GM19397 (cell line): ENCODE data around the gene ZNF774.
A peak's percentile ranks its signal among the peaks of the same experiment; 100 is the strongest.
"Not testable (repeated sequence)": the region's sequence is repeated elsewhere in the genome, so short reads cannot be mapped to it uniquely, and the experiment has no call there.

Experiments
- ATAC-seq: cut with Tn5 transposase; IDR thresholded peaks from one replicate; pipeline ENCODE4 v1.9.1; 2021; ENCODE audit warnings: mild to moderate bottlenecking, moderate library complexity; ENCODE audit not compliant: unreplicated experiment

The ZNF774 gene

GRCh38 chr15:90388462-90389380 is 36.6 kb downstream of the ZNF774 start:
- peak; percentile 42 for ATAC-seq

DNA sequence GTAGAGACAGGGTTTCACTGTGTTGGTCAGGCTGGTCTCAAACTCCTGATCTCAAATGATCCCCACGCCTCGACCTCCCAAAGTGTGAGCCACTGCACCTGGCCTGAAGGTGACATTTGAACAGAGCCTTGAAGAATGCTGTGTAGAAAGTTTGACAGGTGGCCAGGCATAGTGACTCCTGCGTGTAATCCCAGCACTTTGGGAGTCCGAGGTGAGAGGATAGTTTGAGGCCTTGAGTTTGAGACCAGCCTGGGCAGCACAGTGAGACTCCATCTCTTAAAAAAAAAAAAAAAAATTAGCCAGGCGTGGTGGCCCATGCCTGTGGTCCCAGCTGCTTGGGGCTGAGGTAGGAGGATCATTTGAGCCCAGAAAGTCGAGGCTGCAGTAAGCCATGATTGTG is 37.4 kb downstream of the ZNF774 start:
- no peak for ATAC-seq

- ATAC-seq = no peak
Measured at GRCh38 chr15:90393040-90393439, 41.0 kb downstream of the ZNF774 start.

DNA sequence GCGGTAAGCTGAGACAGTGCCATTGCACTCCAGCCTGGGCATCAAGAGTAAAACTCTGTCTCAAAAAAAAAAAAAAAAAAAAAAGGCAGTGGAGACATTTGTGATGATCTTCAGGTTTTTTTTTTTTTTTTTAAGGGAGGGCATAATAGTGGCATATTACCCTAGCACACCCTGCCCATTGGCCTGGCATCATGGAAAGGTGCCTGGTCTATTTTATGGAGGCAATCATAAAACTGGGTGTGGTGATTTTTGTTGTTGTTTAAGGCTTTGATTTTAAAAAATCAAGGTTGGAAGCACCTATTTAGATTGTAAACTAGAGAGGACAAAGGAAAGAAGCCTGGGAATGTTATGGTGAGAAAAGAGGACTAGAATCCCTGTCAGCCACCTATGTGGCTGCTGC is 42.0 kb downstream of the ZNF774 start:
- ATAC-seq = no peak

DNA sequence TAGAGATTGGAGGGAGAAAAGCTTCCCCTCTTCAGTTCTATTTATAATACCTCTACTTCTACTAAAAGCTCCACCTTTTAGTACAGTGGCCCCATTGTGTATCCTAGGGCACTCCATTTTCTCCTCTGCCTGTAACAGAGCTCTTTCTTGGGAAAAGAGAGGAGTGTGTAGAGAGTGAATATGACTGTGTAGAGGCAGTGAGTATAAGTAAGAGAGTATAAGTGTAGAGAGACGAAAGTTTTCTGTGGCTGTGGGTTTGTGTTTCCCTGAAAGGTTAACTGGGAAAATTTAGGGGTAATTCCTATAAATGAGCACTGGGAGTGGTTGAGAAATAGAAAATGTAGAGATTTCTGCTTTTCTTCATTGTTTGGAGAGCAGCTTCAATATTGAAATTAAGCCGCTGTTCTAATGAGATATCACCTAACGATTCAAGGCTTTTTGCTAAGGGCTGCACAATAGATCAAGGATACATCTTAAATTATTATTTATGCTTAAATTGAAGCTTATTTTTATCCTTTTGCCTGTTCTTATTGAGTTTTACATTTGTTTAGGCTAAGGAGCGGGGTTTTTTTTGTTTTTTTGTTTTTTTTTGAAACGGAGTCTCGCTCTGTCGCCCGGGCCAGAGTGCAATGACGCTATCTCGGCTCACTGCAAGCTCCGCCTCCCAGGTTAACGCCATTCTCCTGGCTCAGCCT is 42.8 kb downstream of the ZNF774 start:
- ATAC-seq = no peak

DNA sequence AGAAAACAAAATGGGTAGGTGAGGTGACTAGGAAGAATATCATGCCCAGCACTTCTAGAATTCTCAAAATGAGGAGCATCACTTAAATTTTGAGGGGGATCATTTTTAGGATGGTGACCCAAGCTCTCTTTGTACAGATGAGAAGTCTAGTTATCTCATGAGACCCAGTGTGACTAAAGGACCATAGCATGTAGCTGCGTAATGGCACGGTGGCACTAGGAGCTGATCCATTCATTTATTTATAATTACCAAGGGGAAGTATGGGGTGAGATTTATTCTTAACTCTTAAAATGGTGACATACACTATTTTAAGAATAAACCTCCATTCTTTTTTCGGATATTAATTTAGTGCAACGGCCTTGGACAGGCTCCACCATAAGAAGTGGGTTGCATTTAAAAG is 44.2 kb downstream of the ZNF774 start:
- no peak for ATAC-seq

GRCh38 chr15:90400005-90400758 is 48.1 kb downstream of the ZNF774 start:
- no peak for ATAC-seq

GRCh38 chr15:90400759-90401314 is 48.8 kb downstream of the ZNF774 start:
- ATAC-seq = peak; percentile 97

GRCh38 chr15:90401495-90401894 is 49.4 kb downstream of the ZNF774 start:
- ATAC-seq = no peak

DNA sequence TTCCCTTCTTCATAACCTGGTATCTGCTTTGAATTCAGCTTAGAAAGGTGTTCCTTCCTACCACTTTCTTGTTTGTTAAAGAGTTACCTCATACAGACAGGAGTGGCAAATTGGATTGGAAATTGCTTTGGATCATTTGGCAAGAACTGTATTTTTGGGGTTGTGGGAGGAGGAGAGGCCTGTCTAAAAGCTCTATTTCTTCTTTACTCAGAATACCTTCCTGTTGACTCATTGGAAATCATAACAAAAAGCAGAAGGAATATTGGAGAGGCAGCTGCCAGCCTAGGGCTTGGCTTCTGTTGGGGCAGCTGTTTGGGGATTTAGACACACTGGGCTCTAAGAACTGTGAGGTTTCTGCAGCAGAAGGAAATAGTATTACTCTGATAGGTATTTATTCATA is 50.1 kb downstream of the ZNF774 start:
- ATAC-seq = no peak

DNA sequence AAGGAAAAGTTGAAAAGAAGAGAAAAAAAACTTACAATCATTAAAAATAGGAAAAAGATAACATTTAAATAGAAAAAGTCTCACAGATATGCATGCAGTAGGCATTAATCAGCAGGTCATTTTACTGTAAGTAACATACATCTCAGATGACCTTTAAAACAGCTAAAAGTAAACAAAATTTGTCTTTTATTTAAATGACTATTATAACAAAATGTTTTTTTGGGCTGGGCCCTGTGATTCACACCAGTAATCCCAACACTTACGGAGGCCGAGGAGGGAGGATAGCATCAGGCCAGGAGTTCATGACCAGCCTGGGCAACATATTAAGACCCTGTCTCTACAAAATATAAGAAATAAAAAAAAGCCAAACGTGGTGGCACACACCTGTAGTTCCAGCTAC is 50.7 kb downstream of the ZNF774 start:
- ATAC-seq = no peak

GRCh38 chr15:90405055-90405607 is 53.0 kb downstream of the ZNF774 start:
- ATAC-seq = no peak

DNA sequence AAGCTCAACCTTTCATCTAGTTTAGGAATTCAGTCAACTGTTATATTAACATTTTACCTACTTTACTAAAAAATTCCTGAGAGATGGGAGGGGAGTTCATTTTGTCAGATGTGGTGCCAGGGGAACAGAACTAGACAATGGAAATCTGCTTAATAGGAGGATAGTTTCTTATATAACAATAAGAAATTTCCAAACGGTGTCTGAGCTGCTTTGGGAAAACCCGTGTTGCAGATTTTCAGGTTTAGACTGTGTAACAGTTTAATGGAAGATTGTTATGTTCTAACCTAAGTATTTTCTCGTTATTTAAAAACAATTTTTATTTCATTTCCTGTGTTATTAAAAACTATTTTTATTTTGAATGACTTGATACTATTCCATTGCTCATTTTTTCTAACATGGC is 55.3 kb downstream of the ZNF774 start:
- no peak for ATAC-seq

DNA sequence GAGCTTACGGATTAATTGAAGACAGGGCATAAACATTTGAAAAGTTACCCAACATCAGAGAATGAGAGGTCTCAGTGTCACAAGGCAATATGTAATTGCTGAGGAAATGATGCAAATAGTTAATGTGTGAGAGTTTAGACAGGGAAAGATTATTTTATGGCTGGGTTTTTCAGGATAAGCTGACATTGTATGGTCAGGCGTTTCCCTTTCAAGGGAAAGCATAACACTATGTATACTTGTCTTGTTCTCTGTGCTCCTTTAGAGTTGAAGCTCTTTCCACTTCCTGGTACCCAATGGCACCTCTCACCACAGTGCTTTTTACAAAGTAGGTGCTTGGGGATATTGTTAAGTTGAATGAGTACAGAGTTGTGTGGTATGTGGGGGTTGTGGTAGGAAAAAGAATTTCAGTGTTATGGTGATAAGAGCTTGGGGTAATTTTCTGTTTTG is 55.8 kb downstream of the ZNF774 start:
- no peak for ATAC-seq

DNA sequence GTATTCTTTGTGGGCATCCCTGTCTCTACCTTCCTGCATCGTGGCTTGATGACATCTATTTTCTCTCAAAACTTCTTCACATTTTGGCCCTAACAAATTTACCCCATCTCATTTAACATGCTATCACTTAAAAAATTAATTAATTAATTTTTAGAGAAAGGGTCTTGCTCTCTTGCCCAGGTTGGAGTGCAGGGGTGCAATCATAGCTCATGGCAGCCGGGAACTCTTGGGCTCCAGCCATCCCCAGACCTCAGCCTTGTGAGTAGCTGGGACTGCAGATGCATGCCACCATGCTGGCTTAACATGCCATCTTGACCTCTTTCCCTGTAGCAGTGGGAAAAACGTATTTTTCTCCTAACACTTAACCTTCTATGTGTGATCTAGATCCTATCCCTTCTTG is 56.6 kb downstream of the ZNF774 start:
- ATAC-seq = no peak

DNA sequence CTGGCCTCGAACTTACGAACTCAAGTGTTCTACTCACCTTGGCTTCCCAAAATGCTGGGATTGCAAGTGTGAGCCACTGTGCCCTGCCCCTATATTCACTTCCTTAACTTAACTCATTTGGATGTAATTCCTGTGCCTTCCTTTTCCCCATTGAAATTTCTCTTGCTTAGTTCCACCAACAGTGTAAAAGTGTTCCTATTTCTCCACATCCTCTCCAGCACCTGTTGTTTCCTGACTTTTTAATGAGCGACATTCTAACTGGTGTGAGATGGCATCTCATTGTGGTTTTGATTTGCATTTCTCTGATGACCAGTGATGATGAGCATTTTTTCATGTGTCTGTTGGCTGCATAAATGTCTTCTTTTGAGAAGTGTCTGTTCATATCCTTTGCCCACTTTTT is 57.5 kb downstream of the ZNF774 start:
- not testable (repeated sequence) for ATAC-seq

DNA sequence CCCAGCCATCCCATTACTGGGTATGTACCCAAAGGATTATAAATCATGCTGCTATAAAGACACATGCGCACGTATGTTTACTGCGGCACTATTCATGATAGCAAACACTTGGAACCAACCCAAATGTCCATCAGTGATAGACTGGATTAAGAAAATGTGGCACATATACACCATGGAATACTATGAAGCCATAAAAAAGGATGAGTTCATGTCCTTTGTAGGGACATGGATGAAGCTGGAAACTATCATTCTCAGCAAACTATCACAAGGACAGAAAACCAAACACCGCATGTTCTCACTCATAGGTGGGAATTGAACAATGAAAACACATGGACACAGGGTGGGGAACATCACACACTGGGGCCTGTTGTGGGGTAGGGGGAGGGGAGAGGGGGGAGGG is 58.2 kb downstream of the ZNF774 start:
- ATAC-seq = not testable (repeated sequence)

DNA sequence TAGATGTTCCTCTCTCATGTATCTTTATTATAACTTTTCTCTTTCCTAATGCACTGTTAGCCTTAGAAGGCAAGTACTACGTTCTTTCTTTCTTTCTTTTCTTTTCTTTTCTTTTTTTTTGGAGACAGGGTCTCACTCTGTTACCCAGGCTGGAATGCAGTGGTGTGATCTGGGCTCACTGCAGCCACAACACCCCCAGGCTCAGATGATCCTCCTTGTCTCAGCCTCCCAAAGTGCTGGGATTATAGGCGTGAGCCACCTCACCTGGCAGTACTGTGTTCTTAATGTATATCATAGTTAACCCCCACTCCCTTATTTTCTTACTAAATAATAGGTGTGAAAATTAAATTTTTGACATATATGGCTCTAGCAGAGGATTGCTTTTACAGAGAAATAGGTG is 59.1 kb downstream of the ZNF774 start:
- ATAC-seq = no peak
